AG10803 (cell line): Measurements from ENCODE around the gene FAR1.
A peak's percentile ranks its signal among the peaks of the same experiment; 100 is the strongest.

ENCODE experiments used
- DNase-seq: peaks from one replicate; pipeline ENCODE4 v3.0.0; 2010; ENCODE audit warnings: low read depth
- H3K4me3 ChIP-seq: 2 replicates; pipeline ENCODE4 v1.5.1; 2011; ENCODE audit warnings: mild to moderate bottlenecking, low read length, control low read depth
- TF ChIP-seq, protein P1 (sequence below): conservative IDR thresholded peaks from 2 replicates; pipeline ENCODE4 v1.5.1; 2011; ENCODE audit warnings: mild to moderate bottlenecking, low read length, control low read depth, inconsistent platforms

FAR1 gene

DNA sequence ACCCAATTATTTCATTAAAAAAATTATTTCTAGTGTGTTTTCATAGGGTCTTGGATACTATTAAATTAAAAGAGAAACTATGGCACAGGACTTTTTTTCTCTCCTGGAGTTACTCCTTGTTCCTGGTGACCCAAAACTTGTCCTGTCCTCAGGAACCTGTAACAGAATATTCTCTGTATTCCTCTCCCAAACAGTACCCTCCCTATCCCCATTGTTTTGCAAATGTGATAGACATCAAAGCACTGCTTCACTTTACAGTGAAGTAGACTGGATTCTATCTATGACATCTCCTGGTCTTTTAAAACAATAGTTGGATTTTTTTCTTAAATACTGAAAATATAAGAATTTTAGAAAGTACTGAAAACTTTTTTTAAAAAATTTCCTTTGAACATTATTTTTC, 37.2 kb downstream of the FAR1 start:
- no peak for DNase-seq
- TF ChIP-seq, protein P1, sequence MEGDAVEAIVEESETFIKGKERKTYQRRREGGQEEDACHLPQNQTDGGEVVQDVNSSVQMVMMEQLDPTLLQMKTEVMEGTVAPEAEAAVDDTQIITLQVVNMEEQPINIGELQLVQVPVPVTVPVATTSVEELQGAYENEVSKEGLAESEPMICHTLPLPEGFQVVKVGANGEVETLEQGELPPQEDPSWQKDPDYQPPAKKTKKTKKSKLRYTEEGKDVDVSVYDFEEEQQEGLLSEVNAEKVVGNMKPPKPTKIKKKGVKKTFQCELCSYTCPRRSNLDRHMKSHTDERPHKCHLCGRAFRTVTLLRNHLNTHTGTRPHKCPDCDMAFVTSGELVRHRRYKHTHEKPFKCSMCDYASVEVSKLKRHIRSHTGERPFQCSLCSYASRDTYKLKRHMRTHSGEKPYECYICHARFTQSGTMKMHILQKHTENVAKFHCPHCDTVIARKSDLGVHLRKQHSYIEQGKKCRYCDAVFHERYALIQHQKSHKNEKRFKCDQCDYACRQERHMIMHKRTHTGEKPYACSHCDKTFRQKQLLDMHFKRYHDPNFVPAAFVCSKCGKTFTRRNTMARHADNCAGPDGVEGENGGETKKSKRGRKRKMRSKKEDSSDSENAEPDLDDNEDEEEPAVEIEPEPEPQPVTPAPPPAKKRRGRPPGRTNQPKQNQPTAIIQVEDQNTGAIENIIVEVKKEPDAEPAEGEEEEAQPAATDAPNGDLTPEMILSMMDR, result no peak
- H3K4me3 ChIP-seq, result no peak overlapping the region

GRCh38 chr11:13713982-13714381, 45.5 kb downstream of the FAR1 start:
- no peak overlapping the region for H3K4me3 ChIP-seq
- TF ChIP-seq, protein P1, result no peak
- DNase-seq, result no peak

- H3K4me3 ChIP-seq, result no peak overlapping the region
- peak; percentile 56 for DNase-seq
- TF ChIP-seq, protein P1, result no peak
Observed at GRCh38 chr11:13717331-13717730, 48.9 kb downstream of the FAR1 start.

DNA sequence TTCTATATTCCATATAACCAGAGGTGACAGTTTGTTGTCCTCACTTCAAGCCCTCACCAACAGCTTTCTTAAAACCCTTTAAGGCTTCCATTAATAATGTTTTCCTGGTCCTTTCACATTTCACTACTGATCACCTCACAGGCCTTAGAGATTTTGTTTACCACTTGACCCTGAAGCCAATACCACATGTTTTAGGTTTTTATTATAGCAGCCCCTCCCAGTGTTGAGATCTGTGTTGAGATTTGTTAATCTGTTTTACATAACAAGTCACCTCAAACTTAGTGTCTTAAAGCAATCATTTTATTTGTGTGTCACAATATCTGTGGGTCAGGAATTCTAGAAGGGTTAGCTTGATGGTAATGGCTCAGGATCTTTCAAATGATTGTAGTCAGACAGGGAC, 49.9 kb downstream of the FAR1 start:
- no peak overlapping the region for H3K4me3 ChIP-seq
- DNase-seq, result peak; percentile 12
- TF ChIP-seq, protein P1, result no peak

GRCh38 chr11:13720940-13721339, 52.5 kb downstream of the FAR1 start:
- no peak for DNase-seq
- TF ChIP-seq, protein P1, result no peak
- H3K4me3 ChIP-seq, result no peak overlapping the region

DNA sequence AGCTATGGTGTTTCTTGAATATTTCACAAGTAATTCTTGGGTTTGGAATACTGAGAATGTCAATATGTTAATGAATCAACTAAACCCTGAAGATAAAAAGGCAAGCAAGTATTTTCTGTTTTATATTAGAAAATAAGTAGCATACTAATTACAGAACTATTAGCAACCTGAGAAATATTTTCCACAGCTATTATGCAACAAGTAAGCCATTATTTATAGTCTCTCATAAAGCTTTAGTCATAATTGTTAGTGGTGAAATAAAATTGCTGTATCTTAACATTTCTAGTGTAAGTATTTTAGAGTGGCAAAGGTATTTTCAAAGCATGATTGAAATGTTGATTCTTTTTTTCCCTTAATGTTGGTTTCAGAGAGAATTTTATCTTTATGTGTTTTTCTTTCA, 53.3 kb downstream of the FAR1 start:
- TF ChIP-seq, protein P1, result no peak
- DNase-seq, result peak; percentile 50
- H3K4me3 ChIP-seq, result no peak overlapping the region

GRCh38 chr11:13726456-13726855, 58.0 kb downstream of the FAR1 start:
- TF ChIP-seq, protein P1, result no peak
- no peak for DNase-seq
- H3K4me3 ChIP-seq, result no peak overlapping the region
